ENCODE results near the gene ZNF275. TPM values are rescaled to one million over a fixed set of nuclear protein-coding genes. Genes with fewer than 3 reads are reported as not detected.

Gene ZNF275
- total RNA-seq, 2 experiments from 2014 or later = 10.5 to 11.3 TPM

DNA sequence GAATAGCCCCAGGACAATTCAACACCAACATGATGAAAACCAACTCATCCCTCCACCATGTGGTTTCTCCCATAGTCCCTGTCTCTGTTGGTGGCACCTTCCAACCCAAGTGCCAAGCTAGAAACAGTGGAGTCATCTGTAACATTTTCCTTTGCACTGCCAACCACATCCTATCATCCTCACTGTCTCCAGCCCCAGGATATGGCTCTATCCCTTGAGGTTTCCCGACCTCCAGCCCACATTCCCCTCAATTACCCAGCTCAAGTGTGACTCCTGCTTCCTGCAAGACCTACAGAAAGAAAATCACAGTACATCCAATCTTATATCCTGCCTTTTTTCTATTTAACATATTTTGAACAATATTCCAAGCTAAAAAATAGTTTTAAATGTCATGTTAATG lies 36.6 kb upstream of the ZNF275 start:
- TF ChIP-seq, protein P1, sequence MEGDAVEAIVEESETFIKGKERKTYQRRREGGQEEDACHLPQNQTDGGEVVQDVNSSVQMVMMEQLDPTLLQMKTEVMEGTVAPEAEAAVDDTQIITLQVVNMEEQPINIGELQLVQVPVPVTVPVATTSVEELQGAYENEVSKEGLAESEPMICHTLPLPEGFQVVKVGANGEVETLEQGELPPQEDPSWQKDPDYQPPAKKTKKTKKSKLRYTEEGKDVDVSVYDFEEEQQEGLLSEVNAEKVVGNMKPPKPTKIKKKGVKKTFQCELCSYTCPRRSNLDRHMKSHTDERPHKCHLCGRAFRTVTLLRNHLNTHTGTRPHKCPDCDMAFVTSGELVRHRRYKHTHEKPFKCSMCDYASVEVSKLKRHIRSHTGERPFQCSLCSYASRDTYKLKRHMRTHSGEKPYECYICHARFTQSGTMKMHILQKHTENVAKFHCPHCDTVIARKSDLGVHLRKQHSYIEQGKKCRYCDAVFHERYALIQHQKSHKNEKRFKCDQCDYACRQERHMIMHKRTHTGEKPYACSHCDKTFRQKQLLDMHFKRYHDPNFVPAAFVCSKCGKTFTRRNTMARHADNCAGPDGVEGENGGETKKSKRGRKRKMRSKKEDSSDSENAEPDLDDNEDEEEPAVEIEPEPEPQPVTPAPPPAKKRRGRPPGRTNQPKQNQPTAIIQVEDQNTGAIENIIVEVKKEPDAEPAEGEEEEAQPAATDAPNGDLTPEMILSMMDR (IDR thresholded peaks at IDR 0.05) = no peak
- peaks cover 9% of the 10 kb centered on the region for H3K27me3 Mint-ChIP-seq
- H3K4me3 Mint-ChIP-seq = no peak overlapping the region
- peaks cover 2% of the 10 kb centered on the region for H3K4me1 ChIP-seq (ENCODE audit: insufficient read depth, low read length)
- intact Hi-C loops (cut with DNase I, micrococcal nuclease) = no loop called here
- H3K4me3 ChIP-seq (ENCODE audit: low read length) = no peak overlapping the region
- H3K27ac ChIP-seq (ENCODE audit: low read depth in 1 of 2, low read length in 2 of 2) = no peak overlapping the region
- POLR2A ChIA-PET = no interaction called here
- H3K27me3 ChIP-seq (ENCODE audit: control insufficient read depth in 1 of 2, insufficient read depth in 2 of 2, low read length in 2 of 2) = no peaks in the 10 kb centered on the region
- H3K36me3 Mint-ChIP-seq (ENCODE audit: low read depth) = no peaks in the 10 kb centered on the region
- peaks cover 6% of the 10 kb centered on the region for H3K4me1 Mint-ChIP-seq (ENCODE audit: low read depth)
- DNase-seq (no peak), ATAC-seq (ENCODE audit: poor library complexity) (no peak)
- H3K9me3 ChIP-seq (ENCODE audit: control insufficient read depth in 1 of 2, insufficient read depth in 1 of 2, low read length in 2 of 2) = no peaks in the 10 kb centered on the region
- no peaks in the 10 kb centered on the region for H3K36me3 ChIP-seq (ENCODE audit: insufficient read depth, low read length)
- H3K27ac Mint-ChIP-seq = no peak overlapping the region
- no peaks in the 10 kb centered on the region for H3K9me3 Mint-ChIP-seq
- CTCF ChIA-PET = no interaction called here

DNA sequence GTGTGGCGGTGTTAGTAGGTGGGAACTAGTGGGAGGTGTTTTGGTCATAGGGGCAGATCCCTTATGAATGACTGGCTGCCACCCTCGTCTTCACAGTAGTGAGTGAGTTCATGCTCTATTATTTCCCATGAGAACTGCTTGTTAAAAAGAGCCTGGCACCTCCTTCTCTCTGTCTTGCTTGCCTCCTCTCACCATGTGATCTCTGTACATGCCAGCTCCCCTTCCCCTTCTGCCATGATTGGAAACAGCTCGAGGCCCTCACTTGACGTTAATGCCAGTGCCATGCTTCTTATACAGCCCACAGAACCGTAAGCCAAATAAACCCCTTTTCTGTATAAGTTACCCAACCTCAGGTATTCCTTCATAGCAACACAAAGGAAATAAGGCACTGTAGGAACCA lies 34.1 kb upstream of the ZNF275 start:
- no peak overlapping the region for H3K27ac ChIP-seq (ENCODE audit: low read depth in 1 of 2, low read length in 2 of 2)
- H3K27me3 ChIP-seq (ENCODE audit: control insufficient read depth in 1 of 2, insufficient read depth in 2 of 2, low read length in 2 of 2) = no peaks in the 10 kb centered on the region
- intact Hi-C loops (cut with DNase I, micrococcal nuclease) = no loop called here
- Mint-ChIP-seq H3K36me3 (ENCODE audit: low read depth) (no peaks in the 10 kb centered on the region), H3K27me3 (peaks cover 18% of the 10 kb centered on the region), H3K4me1 (ENCODE audit: low read depth) (no peaks in the 10 kb centered on the region), H3K27ac (no peak overlapping the region), H3K9me3 (no peaks in the 10 kb centered on the region), H3K4me3 (no peak overlapping the region)
- ATAC-seq (ENCODE audit: poor library complexity) (no peak), DNase-seq (no peak)
- no peaks in the 10 kb centered on the region for H3K9me3 ChIP-seq (ENCODE audit: control insufficient read depth in 1 of 2, insufficient read depth in 1 of 2, low read length in 2 of 2)
- POLR2A ChIA-PET = no interaction called here
- CTCF ChIA-PET = no interaction called here
- H3K4me3 ChIP-seq (ENCODE audit: low read length) = no peak overlapping the region
- TF ChIP-seq, protein P1 (IDR thresholded peaks at IDR 0.05) = no peak
- H3K4me1 ChIP-seq (ENCODE audit: insufficient read depth, low read length) = no peaks in the 10 kb centered on the region
- H3K36me3 ChIP-seq (ENCODE audit: insufficient read depth, low read length) = no peaks in the 10 kb centered on the region

DNA sequence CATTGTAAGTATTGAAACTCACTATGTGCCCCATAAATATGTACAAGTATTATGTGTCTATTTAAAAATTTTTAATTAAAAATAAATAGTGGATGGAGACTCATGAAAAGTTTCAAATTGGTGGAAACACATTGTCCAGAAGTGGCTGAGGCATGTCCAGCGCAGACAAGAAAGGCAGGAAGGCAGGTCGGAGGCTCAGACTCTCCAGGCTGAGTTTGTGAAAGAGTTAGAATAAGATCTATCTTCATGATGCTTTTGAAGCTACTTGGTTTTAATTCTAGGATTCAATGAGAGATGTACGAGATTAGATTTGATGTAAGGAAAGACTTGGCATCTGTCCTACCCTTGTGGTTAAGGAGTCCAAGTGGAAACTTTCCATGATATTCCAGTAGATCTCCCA lies 32.2 kb upstream of the ZNF275 start:
- ChIA-PET POLR2A (no interaction called here), CTCF (no interaction called here)
- TF ChIP-seq, protein P1 (IDR thresholded peaks at IDR 0.05) = no peak
- Histone ChIP-seq H3K4me1 (ENCODE audit: insufficient read depth, low read length) (no peaks in the 10 kb centered on the region), H3K4me3 (ENCODE audit: low read length) (no peak overlapping the region), H3K27me3 (ENCODE audit: control insufficient read depth in 1 of 2, insufficient read depth in 2 of 2, low read length in 2 of 2) (no peaks in the 10 kb centered on the region), H3K27ac (ENCODE audit: low read depth in 1 of 2, low read length in 2 of 2) (no peak overlapping the region), H3K9me3 (ENCODE audit: control insufficient read depth in 1 of 2, insufficient read depth in 1 of 2, low read length in 2 of 2) (no peaks in the 10 kb centered on the region), H3K36me3 (ENCODE audit: insufficient read depth, low read length) (no peaks in the 10 kb centered on the region)
- intact Hi-C loops (cut with DNase I, micrococcal nuclease) = no loop called here
- no peak for DNase-seq
- Mint-ChIP-seq H3K27me3 (peaks cover 18% of the 10 kb centered on the region), H3K9me3 (no peaks in the 10 kb centered on the region), H3K27ac (no peak overlapping the region), H3K36me3 (ENCODE audit: low read depth) (no peaks in the 10 kb centered on the region), H3K4me1 (ENCODE audit: low read depth) (no peaks in the 10 kb centered on the region), H3K4me3 (no peak overlapping the region)
- ATAC-seq (ENCODE audit: poor library complexity) = no peak
